Transverse colon (tissue), 4 donors: ENCODE results near the gene LARP6.
"Not testable (repeated sequence)": the region's sequence is repeated elsewhere in the genome, so short reads cannot be mapped to it uniquely, and the experiment has no call there.

Source experiments
- EP300 ChIP-seq: sonication (generic); formaldehyde crosslinking; IDR thresholded peaks from one replicate; pipeline ENCODE4 v1.6.1; 2017; ENCODE audit warnings: antibody characterized with exemption, low read depth
- POLR2A ChIP-seq: fragments of 450-650 bp; IDR thresholded peaks from one replicate; pipeline ENCODE4 v1.6.1; 2016; ENCODE audit warnings: antibody characterized with exemption, mild to moderate bottlenecking, moderate library complexity
- POLR2AphosphoS5 ChIP-seq, 3 donors: sonication (generic); formaldehyde crosslinking; IDR thresholded peaks; one replicate each; pipeline ENCODE4 v1.6.1; 2016; ENCODE audit warnings: antibody characterized with exemption in 3 of 3
- TF ChIP-seq, protein P1 (sequence below), 5 experiments: fragments of 200-600 bp in 3 of 5; fragments of 450-650 bp in 2 of 5; sonication (generic) in 3 of 5; IDR thresholded peaks; 1 replicate in 2 of 5; 2 replicates in 3 of 5; pipeline ENCODE4 v1.5.1; 2016 to 2017; ENCODE audit warnings: antibody characterized with exemption in 5 of 5, inconsistent platforms in 3 of 5, mild to moderate bottlenecking in 2 of 5, moderate library complexity in 1 of 5

DNA sequence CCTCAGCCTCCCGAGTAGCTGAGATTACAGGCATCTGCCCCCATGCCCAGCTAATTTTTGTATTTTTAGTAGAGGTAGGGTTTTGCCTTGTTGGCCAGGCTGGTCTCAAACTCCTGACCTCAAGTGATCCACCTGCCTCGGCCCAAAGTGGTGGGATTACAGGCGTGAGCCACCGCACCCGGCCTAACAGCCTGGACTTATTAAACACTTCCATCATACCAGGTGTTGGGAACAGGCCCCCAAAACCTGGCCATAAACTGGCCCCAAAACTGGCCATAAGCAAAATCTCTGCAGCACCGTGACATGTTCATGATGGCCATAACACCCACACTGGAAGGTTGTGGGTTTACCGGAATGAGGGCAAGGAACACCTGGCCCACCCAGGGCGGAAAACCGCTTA is 49.6 kb downstream of the LARP6 start:
- TF ChIP-seq, protein P1, sequence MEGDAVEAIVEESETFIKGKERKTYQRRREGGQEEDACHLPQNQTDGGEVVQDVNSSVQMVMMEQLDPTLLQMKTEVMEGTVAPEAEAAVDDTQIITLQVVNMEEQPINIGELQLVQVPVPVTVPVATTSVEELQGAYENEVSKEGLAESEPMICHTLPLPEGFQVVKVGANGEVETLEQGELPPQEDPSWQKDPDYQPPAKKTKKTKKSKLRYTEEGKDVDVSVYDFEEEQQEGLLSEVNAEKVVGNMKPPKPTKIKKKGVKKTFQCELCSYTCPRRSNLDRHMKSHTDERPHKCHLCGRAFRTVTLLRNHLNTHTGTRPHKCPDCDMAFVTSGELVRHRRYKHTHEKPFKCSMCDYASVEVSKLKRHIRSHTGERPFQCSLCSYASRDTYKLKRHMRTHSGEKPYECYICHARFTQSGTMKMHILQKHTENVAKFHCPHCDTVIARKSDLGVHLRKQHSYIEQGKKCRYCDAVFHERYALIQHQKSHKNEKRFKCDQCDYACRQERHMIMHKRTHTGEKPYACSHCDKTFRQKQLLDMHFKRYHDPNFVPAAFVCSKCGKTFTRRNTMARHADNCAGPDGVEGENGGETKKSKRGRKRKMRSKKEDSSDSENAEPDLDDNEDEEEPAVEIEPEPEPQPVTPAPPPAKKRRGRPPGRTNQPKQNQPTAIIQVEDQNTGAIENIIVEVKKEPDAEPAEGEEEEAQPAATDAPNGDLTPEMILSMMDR (IDR thresholded peaks at IDR 0.05), result not testable (repeated sequence)
- not testable (repeated sequence) for TF ChIP-seq POLR2A; EP300; POLR2AphosphoS5 (IDR thresholded peaks at IDR 0.05)
